K562 (cell line): ENCODE measurements around the gene ZNF296. TPM values are rescaled to one million over a fixed set of nuclear protein-coding genes. Genes with fewer than 3 reads are reported as not detected.
A peak's percentile ranks its signal among the peaks of the same experiment; 100 is the strongest.

Experiments used
- CTBP1 ChIP-seq: fragments of 450-650 bp; IDR thresholded peaks from 2 replicates; pipeline ENCODE4 v1.6.1; 2016; ENCODE audit warnings: borderline replicate concordance
- DMBX1 ChIP-seq: fragments of 250-450 bp; sonication (Bioruptor Pico); IDR thresholded peaks from 2 replicates; pipeline ENCODE4 v1.8.0; 2022; ENCODE audit warnings: inconsistent platforms, mild to moderate bottlenecking, moderate library complexity, borderline replicate concordance
- EP300 ChIP-seq: IDR thresholded peaks from 2 replicates; pipeline ENCODE4 v1.6.1; 2012; ENCODE audit warnings: low read length, improper control_type of control experiment
- FOXK1 ChIP-seq: sonication (generic); formaldehyde crosslinking; IDR thresholded peaks from 2 replicates; pipeline ENCODE4 v1.8.0; 2022; ENCODE audit warnings: missing genetic modification reagents, mild to moderate bottlenecking, borderline replicate concordance
- IRF1 ChIP-seq: sonication (generic); formaldehyde crosslinking; IDR thresholded peaks from 2 replicates; pipeline ENCODE4 v1.8.0; 2022; ENCODE audit warnings: missing genetic modification reagents, mild to moderate bottlenecking, borderline replicate concordance
- MXD1 ChIP-seq: fragments of 250-450 bp; sonication (Bioruptor Pico); IDR thresholded peaks from 2 replicates; pipeline ENCODE4 v1.8.0; 2021; ENCODE audit warnings: borderline replicate concordance, mild to moderate bottlenecking, moderate library complexity; ENCODE audit not compliant: poor library complexity, severe bottlenecking
- NCOA6 ChIP-seq: fragments of 450-650 bp; IDR thresholded peaks from 2 replicates; pipeline ENCODE4 v1.6.1; 2017; ENCODE audit warnings: mild to moderate bottlenecking
- PHB2 ChIP-seq: fragments of 450-650 bp; IDR thresholded peaks from 2 replicates; pipeline ENCODE4 v1.6.1; 2017; ENCODE audit warnings: low read depth
- POLR2A ChIP-seq: fragments of 450-650 bp; conservative IDR thresholded peaks from 2 replicates; pipeline ENCODE4 v1.6.1; 2016
- SRSF1 ChIP-seq: fragments of 200-400 bp; formaldehyde crosslinking; IDR thresholded peaks from 2 replicates; pipeline ENCODE4 v1.6.1; 2017; ENCODE audit warnings: mild to moderate bottlenecking, low read depth, low read length, moderate library complexity
- TAF7 ChIP-seq: fragments of 450-650 bp; IDR thresholded peaks from 2 replicates; pipeline ENCODE4 v1.6.1; 2016; ENCODE audit warnings: missing genetic modification characterization, missing compliant biosample characterization
- XRCC5 ChIP-seq: fragments of 200-400 bp; formaldehyde crosslinking; IDR thresholded peaks from 2 replicates; pipeline ENCODE4 v1.6.1; 2017; ENCODE audit warnings: low read depth, mild to moderate bottlenecking, low read length
- ZBTB8A ChIP-seq: fragments of 450-650 bp; IDR thresholded peaks from 2 replicates; pipeline ENCODE4 v1.6.1; 2018; ENCODE audit warnings: mild to moderate bottlenecking, moderate library complexity; ENCODE audit not compliant: partially characterized antibody
- ZNF398 ChIP-seq: fragments of 250-450 bp; sonication (Bioruptor Pico); IDR thresholded peaks from 2 replicates; pipeline ENCODE4 v1.8.0; 2021; ENCODE audit warnings: moderate library complexity, mild to moderate bottlenecking, inconsistent platforms
- polyA plus RNA-seq, 8 experiments: library from polyadenylated mRNA; depleted of rRNA in 4 of 8; stranded (reverse) in 5 of 8; unstranded in 3 of 8; fragments of >200 nt; fragmentation: Nextera tagmentation in 2 of 8; fragmentation: Illumina TruSeq in 1 of 8; extraction: Ambion mirVana in 2 of 8; extraction: Trizol in 1 of 8; gene quantifications; 2 replicates each; pipeline versions ENCODE4 v1.2.1 to v1.2.3, GENCODE V29; 2011 to 2014; ENCODE audit warnings: inconsistent platforms in 1 of 8, missing spikeins in 1 of 8
- total RNA-seq, 7 experiments: library from RNA; depleted of rRNA in 6 of 7; stranded (reverse); fragments of >200 nt in 6 of 7; fragmentation: Illumina TruSeq in 2 of 7; extraction: Trizol in 2 of 7; gene quantifications; 2 replicates each; pipeline versions ENCODE4 v1.2.1 to v1.2.3, GENCODE V29; 2011 to 2021; ENCODE audit warnings: low replicate concordance in 1 of 7
- TF ChIP-seq, protein P1 (sequence below): fragments of 250-450 bp; sonication (Bioruptor Pico); IDR thresholded peaks from 2 replicates; pipeline ENCODE4 v1.9.0; 2021; ENCODE audit warnings: mild to moderate bottlenecking, inconsistent platforms
- TF ChIP-seq, protein P2 (sequence below): fragments of 250-450 bp; sonication (Bioruptor Pico); IDR thresholded peaks from 2 replicates; pipeline ENCODE4 v1.5.0; 2021; ENCODE audit warnings: mild to moderate bottlenecking, moderate library complexity

ZNF296 gene
- total and polyA plus RNA-seq, 9 of the 15 experiments (the other 6 are each of a cell fraction or from before 2014, with no cell fraction given) = 0.03 to 8.8 (median 0.47) TPM; not detected in 1

- TF ChIP-seq, protein P1, sequence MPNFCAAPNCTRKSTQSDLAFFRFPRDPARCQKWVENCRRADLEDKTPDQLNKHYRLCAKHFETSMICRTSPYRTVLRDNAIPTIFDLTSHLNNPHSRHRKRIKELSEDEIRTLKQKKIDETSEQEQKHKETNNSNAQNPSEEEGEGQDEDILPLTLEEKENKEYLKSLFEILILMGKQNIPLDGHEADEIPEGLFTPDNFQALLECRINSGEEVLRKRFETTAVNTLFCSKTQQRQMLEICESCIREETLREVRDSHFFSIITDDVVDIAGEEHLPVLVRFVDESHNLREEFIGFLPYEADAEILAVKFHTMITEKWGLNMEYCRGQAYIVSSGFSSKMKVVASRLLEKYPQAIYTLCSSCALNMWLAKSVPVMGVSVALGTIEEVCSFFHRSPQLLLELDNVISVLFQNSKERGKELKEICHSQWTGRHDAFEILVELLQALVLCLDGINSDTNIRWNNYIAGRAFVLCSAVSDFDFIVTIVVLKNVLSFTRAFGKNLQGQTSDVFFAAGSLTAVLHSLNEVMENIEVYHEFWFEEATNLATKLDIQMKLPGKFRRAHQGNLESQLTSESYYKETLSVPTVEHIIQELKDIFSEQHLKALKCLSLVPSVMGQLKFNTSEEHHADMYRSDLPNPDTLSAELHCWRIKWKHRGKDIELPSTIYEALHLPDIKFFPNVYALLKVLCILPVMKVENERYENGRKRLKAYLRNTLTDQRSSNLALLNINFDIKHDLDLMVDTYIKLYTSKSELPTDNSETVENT = peak; percentile 78; the same call in 1 of the 2 replicates
- peak; percentile 63; the same call in 1 of the 2 replicates for TF ChIP-seq CTBP1
- TF ChIP-seq IRF1 (CRISPR knock-in tag) = no peak
- no peak for TF ChIP-seq MXD1 (CRISPR knock-in tag)
- no peak for TF ChIP-seq XRCC5
- TF ChIP-seq PHB2 = 0 out of 2 replicates have a peak, but pooled peaks have one; percentile 10
- no peak for TF ChIP-seq ZNF398 (CRISPR knock-in tag)
- no peak; the same call in none of the 2 replicates for TF ChIP-seq FOXK1
- TF ChIP-seq ZBTB8A = no peak
- TF ChIP-seq POLR2A = peak; percentile 98
- 0 out of 2 replicates have a peak, but pooled peaks have one; percentile 25 for TF ChIP-seq DMBX1 (CRISPR knock-in tag)
- TF ChIP-seq NCOA6 = no peak
- TF ChIP-seq TAF7 = 0 out of 2 replicates have a peak, but pooled peaks have one; percentile 54
- no peak for TF ChIP-seq EP300
- TF ChIP-seq SRSF1 = no peak
- TF ChIP-seq, protein P2, sequence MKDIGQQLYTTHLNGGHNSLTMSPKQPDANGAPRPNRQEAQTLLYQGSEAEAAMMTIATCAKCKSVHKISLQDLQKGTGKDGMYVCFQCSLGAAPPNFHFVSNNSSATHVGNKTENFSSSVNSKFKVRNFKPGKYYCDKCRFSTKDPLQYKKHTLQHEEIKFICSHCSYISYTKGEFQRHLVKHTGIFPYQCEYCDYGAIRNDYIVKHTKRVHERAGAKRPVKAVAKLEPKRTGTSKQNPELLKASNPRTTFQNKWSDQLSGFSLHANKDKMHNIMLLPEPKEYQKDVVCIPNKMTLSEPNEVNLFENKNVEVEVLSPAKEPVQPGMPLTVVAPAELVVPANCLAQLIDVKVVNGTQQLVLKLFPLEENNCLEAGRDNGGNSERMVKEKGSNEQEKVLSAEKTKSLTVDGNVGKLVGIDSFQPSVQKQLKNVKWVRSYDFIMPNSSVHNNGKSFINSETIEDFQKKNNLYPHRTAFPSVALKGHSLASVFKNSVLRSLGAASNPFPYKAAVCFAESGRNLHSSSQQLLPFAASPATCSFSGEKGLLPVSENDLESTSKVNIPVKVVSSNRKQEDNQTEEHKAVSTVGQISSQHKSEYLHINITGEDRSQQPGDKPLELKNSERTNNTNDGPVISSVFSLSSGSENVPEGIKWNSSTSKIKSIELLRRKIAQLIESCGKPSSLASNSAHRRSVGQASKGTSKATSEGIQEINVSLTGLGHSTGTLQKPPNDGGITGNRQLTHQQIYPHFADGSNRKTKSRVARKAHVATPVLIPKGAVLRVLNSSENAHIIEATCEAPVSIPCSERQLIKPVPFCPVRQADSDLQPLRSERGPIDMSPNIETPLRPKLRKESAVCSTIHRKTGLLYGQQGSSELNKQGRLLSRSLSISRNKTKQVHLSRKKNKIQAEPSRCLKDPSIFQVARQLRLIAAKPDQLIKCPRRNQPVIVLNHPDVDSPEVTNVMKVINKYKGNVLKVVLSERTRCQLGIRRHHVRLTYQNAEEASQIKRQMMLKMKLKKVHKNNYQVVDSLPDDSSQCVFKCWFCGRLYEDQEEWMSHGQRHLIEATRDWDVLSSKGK (CRISPR knock-in tag) = no peak
Observed at GRCh38 chr19:45038931-45039893, 37.1 kb downstream of the ZNF296 start, which contains the start of gene CLASRP (continued).
